HCT116 (cell line): ENCODE data around the gene ASPHD2. TPM values are rescaled to one million over a fixed set of nuclear protein-coding genes. Genes with fewer than 3 reads are reported as not detected.

Experiments
- ATAC-seq: fragments of 200-7000 bp; cut with Tn5 transposase; 2 replicates; pipeline ENCODE4 v1.9.1; 2020; ENCODE audit warnings: mild to moderate bottlenecking, moderate library complexity
- BruUV-seq: library from RNA; stranded (reverse); fragments of 400-500 nt; replicated peaks from 2 replicates; lab custom pipeline; 2021; lab: Mats Ljungman, UMichigan
- CTCF ChIA-PET: fragments of 300-600 bp; sonication (Branson Sonifier 250); formaldehyde crosslinking; loops from one replicate; lab custom pipeline; 2021; ENCODE audit warnings: antibody characterized with exemption; lab: Charles Lee
- POLR2A ChIA-PET: fragments of 300-600, 350-600 bp; sonication (Branson Sonifier 250); formaldehyde crosslinking; loops from one replicate; lab custom pipeline; 2021; ENCODE audit warnings: antibody characterized with exemption; lab: Charles Lee
- RAD21 ChIA-PET, 2 experiments: fragments of 300-600 bp; sonication (Branson Sonifier 250); formaldehyde crosslinking; loops; one replicate each; lab custom pipeline; 2023; ENCODE audit warnings: low total read pairs in 2 of 2; ENCODE audit not compliant: uncharacterized antibody in 2 of 2, unreplicated experiment in 2 of 2, low non-redundant PET in 1 of 2; lab: Charles Lee
- DNase-seq: peaks from one replicate; pipeline ENCODE4 v3.0.0-alpha.2; 2010; ENCODE audit warnings: low read depth, low spot score
- H2AFZ ChIP-seq: fragments of 200-600 bp; shearing (Covaris generic), sonication (generic); 2 replicates; pipeline ENCODE4 v1.6.1; 2017; ENCODE audit warnings: low read depth, mixed run types, mixed read lengths, antibody characterized with exemption, low read length; ENCODE audit not compliant: poor library complexity, severe bottlenecking
- H3K27ac ChIP-seq: 2 replicates; pipeline ENCODE4 v1.5.1; 2012; ENCODE audit warnings: low read depth, low read length
- H3K27me3 ChIP-seq: fragments of 200-600 bp; sonication (generic); 2 replicates; pipeline ENCODE4 v1.6.1; 2016; ENCODE audit warnings: mixed run types, low read length, mixed read lengths; ENCODE audit not compliant: insufficient read depth
- H3K36me3 ChIP-seq, 2 experiments: fragments of 200-500 bp in 1 of 2; fragments of 200-600 bp in 1 of 2; sonication (Bioruptor generic) in 1 of 2; sonication (generic) in 1 of 2; 2 replicates each; pipeline versions ENCODE4 v1.5.1 to v1.6.1; 2014 to 2016; ENCODE audit warnings: low read length in 2 of 2, inconsistent platforms in 1 of 2, mixed read lengths in 1 of 2, mixed run types in 1 of 2; ENCODE audit not compliant: insufficient read depth in 2 of 2, control insufficient read depth in 1 of 2
- H3K4me1 ChIP-seq, 2 experiments: fragments of 200-600 bp in 1 of 2; sonication (generic) in 1 of 2; 2 replicates each; pipeline versions ENCODE4 v1.5.1 to v1.6.1; 2012 to 2017; ENCODE audit warnings: low read length in 2 of 2, inconsistent platforms in 1 of 2, mild to moderate bottlenecking in 1 of 2, mixed read lengths in 1 of 2, mixed run types in 1 of 2, moderate library complexity in 1 of 2; ENCODE audit not compliant: insufficient read depth in 2 of 2, control insufficient read depth in 1 of 2
- H3K4me2 ChIP-seq: fragments of 200-600 bp; sonication (generic); 2 replicates; pipeline ENCODE4 v1.6.1; 2017; ENCODE audit warnings: mixed run types, low read length, mixed read lengths
- H3K4me3 ChIP-seq, 2 experiments: fragments of 200-600 bp in 1 of 2; sonication (generic) in 1 of 2; replicated peaks in 1 of 2; 2 replicates each; pipeline ENCODE4 v1.5.1; 2011 to 2016; ENCODE audit warnings: low read length in 2 of 2, control low read depth in 1 of 2, low read depth in 1 of 2, mild to moderate bottlenecking in 1 of 2, mixed read lengths in 1 of 2, mixed run types in 1 of 2
- H3K79me2 ChIP-seq: fragments of 200-600 bp; sonication (generic); 2 replicates; pipeline ENCODE4 v1.6.1; 2017; ENCODE audit warnings: mild to moderate bottlenecking, mixed run types, low read length, moderate library complexity, mixed read lengths; ENCODE audit not compliant: insufficient read depth
- H3K9ac ChIP-seq: fragments of 200-600 bp; sonication (generic); 2 replicates; pipeline ENCODE4 v1.6.1; 2016; ENCODE audit warnings: low read length, mixed read lengths
- H3K9me2 ChIP-seq: fragments of 200-600 bp; sonication (generic), shearing (Covaris generic); 2 replicates; pipeline ENCODE4 v1.6.1; 2017; ENCODE audit warnings: mixed run types, mild to moderate bottlenecking, moderate library complexity; ENCODE audit not compliant: insufficient read depth
- H3K9me3 ChIP-seq, 2 experiments: fragments of 200-500 bp in 1 of 2; fragments of 200-600 bp in 1 of 2; sonication (Bioruptor generic) in 1 of 2; sonication (generic) in 1 of 2; 2 replicates each; pipeline ENCODE4 v1.6.1; 2014 to 2017; ENCODE audit warnings: low read length in 2 of 2, mixed read lengths in 2 of 2, inconsistent platforms in 1 of 2, low read depth in 1 of 2, mild to moderate bottlenecking in 1 of 2, mixed run types in 1 of 2, moderate library complexity in 1 of 2; ENCODE audit not compliant: control insufficient read depth in 1 of 2, insufficient read depth in 1 of 2
- H4K20me1 ChIP-seq: fragments of 200-600 bp; sonication (generic), shearing (Covaris generic); 2 replicates; pipeline ENCODE4 v1.6.1; 2017; ENCODE audit warnings: mixed run types, mild to moderate bottlenecking, moderate library complexity; ENCODE audit not compliant: insufficient read depth
- CEBPB ChIP-seq: IDR thresholded peaks from 2 replicates; pipeline ENCODE4 v1.6.1; 2012; ENCODE audit warnings: low read depth
- CTCF ChIP-seq, 3 experiments: fragments of 200-600 bp in 1 of 3; sonication (generic) in 1 of 3; IDR thresholded peaks in 2 of 3; conservative IDR thresholded peaks in 1 of 3; 2 replicates each; pipeline ENCODE4 v1.5.1; 2012 to 2017; ENCODE audit warnings: low read depth in 2 of 3, low read length in 2 of 3, antibody characterized with exemption in 1 of 3, borderline replicate concordance in 1 of 3, control low read depth in 1 of 3, mild to moderate bottlenecking in 1 of 3, mixed read lengths in 1 of 3, mixed run types in 1 of 3, moderate library complexity in 1 of 3; ENCODE audit not compliant: insufficient read depth in 1 of 3
- EGR1 ChIP-seq: IDR thresholded peaks from 2 replicates; pipeline ENCODE4 v1.6.1; 2012; ENCODE audit warnings: low read depth
- ELF1 ChIP-seq: IDR thresholded peaks from 2 replicates; pipeline ENCODE4 v1.6.1; 2012; ENCODE audit warnings: low read depth, borderline replicate concordance
- EZH2 ChIP-seq: fragments of 200-600 bp; sonication (generic); IDR thresholded peaks from 2 replicates; pipeline ENCODE4 v1.6.1; 2017; ENCODE audit warnings: antibody characterized with exemption, mixed run types
- EZH2phosphoT487 ChIP-seq: fragments of 200-600 bp; IDR thresholded peaks from 2 replicates; pipeline ENCODE4 v1.6.1; 2018; ENCODE audit warnings: antibody characterized with exemption, borderline replicate concordance
- POLR2AphosphoS5 ChIP-seq: IDR thresholded peaks from 2 replicates; pipeline ENCODE4 v1.6.1; 2011; ENCODE audit warnings: mild to moderate bottlenecking, low read depth, low read length, moderate library complexity
- RAD21 ChIP-seq: IDR thresholded peaks from 2 replicates; pipeline ENCODE4 v1.6.1; 2012; ENCODE audit warnings: low read depth, mild to moderate bottlenecking
- REST ChIP-seq: IDR thresholded peaks from 2 replicates; pipeline ENCODE4 v1.6.1; 2012; ENCODE audit warnings: low read depth
- SIN3A ChIP-seq: IDR thresholded peaks from 2 replicates; pipeline ENCODE4 v1.6.1; 2012; ENCODE audit warnings: low read depth
- SRF ChIP-seq: IDR thresholded peaks from 2 replicates; pipeline ENCODE4 v1.6.1; 2012; ENCODE audit warnings: low read depth
- TCF7L2 ChIP-seq: IDR thresholded peaks from 2 replicates; pipeline ENCODE4 v1.7.0; 2011; ENCODE audit warnings: borderline replicate concordance, inconsistent platforms; ENCODE audit not compliant: insufficient read depth, insufficient read length; ENCODE audit errors: extremely low read depth
- YY1 ChIP-seq: IDR thresholded peaks from 2 replicates; pipeline ENCODE4 v1.6.1; 2011; ENCODE audit warnings: low read length, low read depth, moderate library complexity, mild to moderate bottlenecking; ENCODE audit not compliant: insufficient replicate concordance; ENCODE audit errors: extremely low read depth
- ZFX ChIP-seq: fragments of 450-650 bp; IDR thresholded peaks from 2 replicates; pipeline ENCODE4 v1.6.1; 2017
- intact Hi-C: fragments of 100-400 bp; cut with micrococcal nuclease; formaldehyde crosslinking; loops from 2 replicates; pipeline ENCODE4 v1.10.0; 2022
- total RNA-seq: library from RNA; stranded (reverse); gene quantifications from one replicate; pipeline ENCODE4 v1.2.1, GENCODE V29; 2021; ENCODE audit not compliant: unreplicated experiment
- TF ChIP-seq, protein P1 (sequence below): IDR thresholded peaks from 2 replicates; pipeline ENCODE4 v1.6.1; 2011; ENCODE audit warnings: mild to moderate bottlenecking, low read length, moderate library complexity; ENCODE audit not compliant: insufficient replicate concordance; ENCODE audit errors: extremely low read depth

Gene ASPHD2
- total RNA-seq, 1 experiment from 2014 or later: 4.1 TPM

DNA sequence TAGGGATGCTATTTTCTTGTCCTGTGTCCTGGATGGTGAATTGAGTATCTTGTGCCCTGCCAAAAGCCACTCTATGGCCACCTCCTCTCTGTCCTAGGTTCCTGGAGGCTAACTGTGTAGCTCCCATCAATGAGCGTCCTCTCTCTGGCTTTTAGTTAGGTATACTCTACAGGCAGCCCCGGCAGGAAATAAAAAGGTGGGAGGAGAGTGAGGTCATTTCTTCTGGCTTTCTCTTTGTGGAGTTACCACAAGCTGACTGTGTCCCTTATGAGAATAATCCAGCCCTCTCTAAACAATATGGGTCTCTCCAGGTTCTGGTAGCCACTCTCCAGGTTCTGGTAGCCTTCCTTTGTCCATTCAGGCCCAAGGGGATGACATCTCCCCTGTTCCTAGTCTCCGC lies 11.7 kb upstream of the ASPHD2 start (continued):
- no peak for TF ChIP-seq TCF7L2
- TF ChIP-seq SRF: no peak
- no peak for TF ChIP-seq CEBPB
- no peak for TF ChIP-seq POLR2AphosphoS5
- TF ChIP-seq EZH2: no peak

- no peaks in the 10 kb centered on the region for H4K20me1 ChIP-seq
- H3K9me3 ChIP-seq: peaks cover 8 to 10% of the 10 kb centered on the region in 2 experiments; a peak in 2 of 4 replicates
- intact Hi-C loops: no loop called here
- ChIA-PET POLR2A (no interaction called here), RAD21 (no interaction called here), CTCF (no interaction called here)
- no peak overlapping the region for H3K4me3 ChIP-seq
- BruUV-seq: no TSS peak
- H3K4me2 ChIP-seq: no peak overlapping the region
- H2AFZ ChIP-seq: no peak overlapping the region
- ATAC-seq (no peak), DNase-seq (no peak)
- H3K79me2 ChIP-seq: no peaks in the 10 kb centered on the region
- peaks cover 11 to 14% of the 10 kb centered on the region in 2 experiments for H3K4me1 ChIP-seq
- no peaks in the 10 kb centered on the region for H3K9me2 ChIP-seq
- H3K27ac ChIP-seq: no peak overlapping the region
- peaks cover 43% of the 10 kb centered on the region for H3K27me3 ChIP-seq
- no peak for TF ChIP-seq CTCF (IDR thresholded peaks at IDR 0.05 in 2 of 3, conservative IDR thresholded peaks at IDR 0.05 in 1 of 3; ENCODE audit: borderline replicate concordance in 1 of 3, insufficient read depth in 1 of 3, low read depth in 2 of 3, low read length in 2 of 3)
- TF ChIP-seq EGR1: no peak
- no peak for TF ChIP-seq REST
- TF ChIP-seq ELF1: no peak
- TF ChIP-seq, protein P1, sequence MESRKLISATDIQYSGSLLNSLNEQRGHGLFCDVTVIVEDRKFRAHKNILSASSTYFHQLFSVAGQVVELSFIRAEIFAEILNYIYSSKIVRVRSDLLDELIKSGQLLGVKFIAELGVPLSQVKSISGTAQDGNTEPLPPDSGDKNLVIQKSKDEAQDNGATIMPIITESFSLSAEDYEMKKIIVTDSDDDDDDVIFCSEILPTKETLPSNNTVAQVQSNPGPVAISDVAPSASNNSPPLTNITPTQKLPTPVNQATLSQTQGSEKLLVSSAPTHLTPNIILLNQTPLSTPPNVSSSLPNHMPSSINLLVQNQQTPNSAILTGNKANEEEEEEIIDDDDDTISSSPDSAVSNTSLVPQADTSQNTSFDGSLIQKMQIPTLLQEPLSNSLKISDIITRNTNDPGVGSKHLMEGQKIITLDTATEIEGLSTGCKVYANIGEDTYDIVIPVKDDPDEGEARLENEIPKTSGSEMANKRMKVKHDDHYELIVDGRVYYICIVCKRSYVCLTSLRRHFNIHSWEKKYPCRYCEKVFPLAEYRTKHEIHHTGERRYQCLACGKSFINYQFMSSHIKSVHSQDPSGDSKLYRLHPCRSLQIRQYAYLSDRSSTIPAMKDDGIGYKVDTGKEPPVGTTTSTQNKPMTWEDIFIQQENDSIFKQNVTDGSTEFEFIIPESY: no peak
- TF ChIP-seq SIN3A: no peak
- TF ChIP-seq SRF: no peak
- TF ChIP-seq POLR2AphosphoS5: no peak
- no peak for TF ChIP-seq CEBPB
- TF ChIP-seq ZFX: no peak
- TF ChIP-seq YY1: no peak
- TF ChIP-seq EZH2phosphoT487: no peak
- no peak for TF ChIP-seq RAD21
- no peak for TF ChIP-seq TCF7L2
- H3K36me3 ChIP-seq: no peaks in the 10 kb centered on the region
- H3K9ac ChIP-seq: no peak overlapping the region
Measured at GRCh38 chr22:26418620-26419019, 10.4 kb upstream of the ASPHD2 start.
